Inflammatory macrophage (primary cell): ENCODE results near the gene CHRNA7.
"Not testable (repeated sequence)": the region's sequence is repeated elsewhere in the genome, so short reads cannot be mapped to it uniquely, and the experiment has no call there.

ENCODE experiments used
- DNase-seq, 2 donors: peaks; one replicate each; pipeline ENCODE4 v3.0.0-alpha.2; 2020 to 2022

The CHRNA7 gene

GRCh38 chr15:32120577-32121383 lies 90.5 kb downstream of the CHRNA7 start:
- DNase-seq, result no peak

- no peak for DNase-seq
Measured at GRCh38 chr15:32121384-32121695, 91.0 kb downstream of the CHRNA7 start.

- no peak for DNase-seq
Measured at GRCh38 chr15:32122013-32122412, 91.7 kb downstream of the CHRNA7 start.

- no peak for DNase-seq
Measured at GRCh38 chr15:32123473-32123872, 93.2 kb downstream of the CHRNA7 start.

- DNase-seq, result no peak
Measured at GRCh38 chr15:32124726-32125125, 94.4 kb downstream of the CHRNA7 start.

GRCh38 chr15:32125595-32125994 lies 95.3 kb downstream of the CHRNA7 start:
- DNase-seq, result no peak

- no peak for DNase-seq
Measured at GRCh38 chr15:32129815-32130214, 99.5 kb downstream of the CHRNA7 start.

- DNase-seq, result no peak
Measured at GRCh38 chr15:32130823-32131222, 100.5 kb downstream of the CHRNA7 start.

GRCh38 chr15:32131803-32132202 lies 101.5 kb downstream of the CHRNA7 start:
- DNase-seq, result no peak

- no peak for DNase-seq
Measured at GRCh38 chr15:32132859-32133258, 102.5 kb downstream of the CHRNA7 start.

GRCh38 chr15:32134842-32135241 lies 104.5 kb downstream of the CHRNA7 start:
- no peak for DNase-seq

- no peak for DNase-seq
Measured at GRCh38 chr15:32135335-32135734, 105.0 kb downstream of the CHRNA7 start.

- not testable (repeated sequence) for DNase-seq
Measured at GRCh38 chr15:32145512-32145911, 115.2 kb downstream of the CHRNA7 start.

- DNase-seq, result no peak
Measured at GRCh38 chr15:32148833-32149555, 118.7 kb downstream of the CHRNA7 start.

GRCh38 chr15:32152574-32152973 lies 122.3 kb downstream of the CHRNA7 start:
- no peak for DNase-seq

GRCh38 chr15:32153868-32154623 lies 123.7 kb downstream of the CHRNA7 start:
- DNase-seq, result not testable (repeated sequence)

GRCh38 chr15:32162143-32162542 lies 131.8 kb downstream of the CHRNA7 start:
- DNase-seq, result not testable (repeated sequence)

GRCh38 chr15:32164065-32164464 lies 133.8 kb downstream of the CHRNA7 start:
- not testable (repeated sequence) for DNase-seq

GRCh38 chr15:32164747-32165146 lies 134.4 kb downstream of the CHRNA7 start:
- DNase-seq, result not testable (repeated sequence)

- DNase-seq, result not testable (repeated sequence)
Measured at GRCh38 chr15:32165775-32166174, 135.5 kb downstream of the CHRNA7 start.

GRCh38 chr15:32166270-32166669 lies 136.0 kb downstream of the CHRNA7 start:
- DNase-seq, result not testable (repeated sequence)

- DNase-seq, result not testable (repeated sequence)
Measured at GRCh38 chr15:32167913-32168312, 137.6 kb downstream of the CHRNA7 start.

GRCh38 chr15:32180579-32180978 lies 150.3 kb downstream of the CHRNA7 start:
- not testable (repeated sequence) for DNase-seq
